ENCODE measurements around the gene UBE2G1. TPM values are rescaled to one million over a fixed set of nuclear protein-coding genes. Genes with fewer than 3 reads are reported as not detected.

The UBE2G1 gene
- total RNA-seq, 2 donors from 2014 or later = 67.3 to 70.1 TPM

DNA sequence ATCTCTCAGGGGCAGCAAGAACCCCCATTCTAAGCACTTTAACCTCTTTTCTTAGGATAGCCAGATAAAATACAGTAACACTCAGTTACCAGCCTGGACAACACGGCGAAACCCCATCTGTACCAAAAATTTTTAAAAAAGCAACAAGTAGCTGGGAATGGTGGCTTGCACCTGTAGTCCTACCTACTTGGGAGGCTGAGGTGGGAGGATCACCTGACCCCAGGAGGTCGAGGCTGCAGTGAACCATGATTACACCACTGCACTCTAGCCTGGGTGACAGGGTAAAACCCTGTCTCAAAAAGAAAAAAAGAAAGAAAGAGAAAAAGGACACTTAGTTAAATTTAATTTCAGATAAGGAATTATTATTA, 28.6 kb upstream of the UBE2G1 start:
- TF ChIP-seq, protein P1, sequence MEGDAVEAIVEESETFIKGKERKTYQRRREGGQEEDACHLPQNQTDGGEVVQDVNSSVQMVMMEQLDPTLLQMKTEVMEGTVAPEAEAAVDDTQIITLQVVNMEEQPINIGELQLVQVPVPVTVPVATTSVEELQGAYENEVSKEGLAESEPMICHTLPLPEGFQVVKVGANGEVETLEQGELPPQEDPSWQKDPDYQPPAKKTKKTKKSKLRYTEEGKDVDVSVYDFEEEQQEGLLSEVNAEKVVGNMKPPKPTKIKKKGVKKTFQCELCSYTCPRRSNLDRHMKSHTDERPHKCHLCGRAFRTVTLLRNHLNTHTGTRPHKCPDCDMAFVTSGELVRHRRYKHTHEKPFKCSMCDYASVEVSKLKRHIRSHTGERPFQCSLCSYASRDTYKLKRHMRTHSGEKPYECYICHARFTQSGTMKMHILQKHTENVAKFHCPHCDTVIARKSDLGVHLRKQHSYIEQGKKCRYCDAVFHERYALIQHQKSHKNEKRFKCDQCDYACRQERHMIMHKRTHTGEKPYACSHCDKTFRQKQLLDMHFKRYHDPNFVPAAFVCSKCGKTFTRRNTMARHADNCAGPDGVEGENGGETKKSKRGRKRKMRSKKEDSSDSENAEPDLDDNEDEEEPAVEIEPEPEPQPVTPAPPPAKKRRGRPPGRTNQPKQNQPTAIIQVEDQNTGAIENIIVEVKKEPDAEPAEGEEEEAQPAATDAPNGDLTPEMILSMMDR (IDR thresholded peaks at IDR 0.05) = no peak
- H3K27ac ChIP-seq = no peak overlapping the region
- H3K4me1 ChIP-seq = no peaks in the 10 kb centered on the region
- H3K36me3 ChIP-seq = no peaks in the 10 kb centered on the region
- no peak overlapping the region for H3K9ac ChIP-seq (ENCODE audit: low read depth in 2 of 2, low read length in 2 of 2)
- no peaks in the 10 kb centered on the region for H3K27me3 ChIP-seq
- intact Hi-C loops (cut with DNase I) = no loop called here
- no peaks in the 10 kb centered on the region for H3K9me3 ChIP-seq
- H3K4me3 ChIP-seq = no peak overlapping the region
- no peak for DNase-seq

DNA sequence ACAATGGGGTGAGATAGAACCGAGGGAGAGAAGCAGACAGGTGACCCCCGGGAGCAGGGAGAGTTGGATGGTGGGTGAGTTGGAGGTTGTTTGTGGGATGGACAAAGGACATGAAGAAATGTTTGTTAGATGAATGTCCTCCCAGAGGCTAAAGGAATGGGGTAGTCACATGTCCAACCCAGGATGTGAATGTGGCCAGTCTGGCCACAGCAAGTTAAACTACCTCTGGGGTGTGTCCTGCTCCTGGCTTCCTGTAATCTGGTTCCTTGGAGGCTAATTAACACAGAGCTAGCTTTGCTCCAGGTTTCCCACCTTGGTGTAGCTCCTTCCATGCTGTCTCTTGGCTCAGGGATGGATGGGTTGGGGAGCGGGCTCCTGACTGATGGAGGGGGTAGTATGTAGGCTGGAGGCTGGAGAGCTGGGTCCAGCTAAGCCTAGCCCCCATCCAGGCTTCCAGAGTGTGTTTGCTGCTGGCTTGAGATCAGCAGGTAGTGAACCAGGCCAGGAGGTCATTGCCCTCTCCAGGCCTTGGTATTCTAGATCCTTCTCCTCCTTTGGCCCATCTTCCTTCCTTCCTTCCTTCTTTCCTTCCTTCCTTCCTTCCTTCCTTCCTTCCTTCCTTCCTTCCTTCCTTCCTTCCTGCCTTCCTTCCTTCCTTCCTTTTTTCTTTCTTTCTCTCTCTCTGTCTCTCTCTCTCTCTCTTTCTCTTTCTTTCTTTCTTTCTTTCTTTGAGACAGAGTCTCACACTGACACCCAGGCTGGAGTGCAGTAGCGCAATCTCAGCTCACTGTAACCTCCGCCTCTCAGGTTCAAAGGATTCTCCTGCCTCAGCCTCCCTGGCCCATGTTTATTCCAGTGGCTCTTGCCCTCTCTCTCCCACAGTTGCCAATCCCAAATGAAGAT, 28.0 kb upstream of the UBE2G1 start:
- intact Hi-C loops (cut with DNase I) = no loop called here
- TF ChIP-seq, protein P1 (IDR thresholded peaks at IDR 0.05) = no peak
- Histone ChIP-seq H3K27ac (no peak overlapping the region), H3K36me3 (no peaks in the 10 kb centered on the region), H3K9me3 (no peaks in the 10 kb centered on the region), H3K4me1 (no peaks in the 10 kb centered on the region), H3K27me3 (no peaks in the 10 kb centered on the region), H3K9ac (ENCODE audit: low read depth in 2 of 2, low read length in 2 of 2) (no peak overlapping the region), H3K4me3 (no peak overlapping the region)
- peak; percentile 35 for DNase-seq

DNA sequence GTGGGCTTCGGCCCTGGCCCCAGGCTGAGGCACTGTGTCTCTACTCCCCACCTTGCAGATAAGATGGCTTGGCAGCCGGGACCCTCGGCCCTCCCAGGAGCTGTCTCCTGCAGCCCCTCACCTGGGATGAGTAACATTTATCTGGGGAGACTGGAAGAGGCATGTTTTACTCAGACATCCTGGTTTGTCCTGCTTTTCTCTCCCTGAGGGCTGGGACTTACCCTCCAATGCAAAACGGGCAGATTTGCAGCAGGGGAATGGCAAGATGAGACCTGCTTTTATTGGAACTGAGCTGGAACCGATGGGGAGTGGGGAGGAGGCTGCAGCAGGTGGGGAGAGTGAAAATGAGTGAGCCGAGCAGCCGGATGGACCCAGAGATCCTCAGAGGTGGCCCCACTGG, 27.3 kb upstream of the UBE2G1 start:
- no peak overlapping the region for H3K9ac ChIP-seq (ENCODE audit: low read depth in 2 of 2, low read length in 2 of 2)
- H3K4me3 ChIP-seq = no peak overlapping the region
- no peaks in the 10 kb centered on the region for H3K36me3 ChIP-seq
- no peaks in the 10 kb centered on the region for H3K27me3 ChIP-seq
- TF ChIP-seq, protein P1 (IDR thresholded peaks at IDR 0.05) = no peak
- no peak overlapping the region for H3K27ac ChIP-seq
- no peak for DNase-seq
- no peaks in the 10 kb centered on the region for H3K9me3 ChIP-seq
- intact Hi-C loops (cut with DNase I) = no loop called here
- H3K4me1 ChIP-seq = no peaks in the 10 kb centered on the region

DNA sequence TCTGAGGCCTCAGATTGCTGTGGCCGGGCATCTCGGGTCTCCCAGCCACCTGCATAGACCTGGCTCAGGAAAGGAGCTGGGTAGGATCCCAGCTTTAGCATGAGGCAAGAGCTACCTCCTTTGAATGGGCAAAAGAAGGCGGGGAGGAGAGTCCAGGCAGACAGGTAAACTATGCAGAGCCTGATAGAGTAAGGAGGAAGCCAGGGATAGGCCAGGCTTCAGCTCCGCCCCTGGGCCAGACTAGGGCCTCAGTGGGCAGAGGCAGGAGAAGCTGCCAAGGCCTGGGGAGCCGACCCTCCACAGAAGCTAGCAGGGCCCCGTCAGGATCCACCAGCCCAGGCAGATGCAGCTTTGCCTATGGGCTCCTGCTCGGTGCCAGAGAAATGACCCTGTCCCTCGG, 22.6 kb upstream of the UBE2G1 start:
- H3K9me3 ChIP-seq = no peaks in the 10 kb centered on the region
- H3K36me3 ChIP-seq = no peaks in the 10 kb centered on the region
- no peaks in the 10 kb centered on the region for H3K27me3 ChIP-seq
- TF ChIP-seq, protein P1 (IDR thresholded peaks at IDR 0.05) = no peak
- no peaks in the 10 kb centered on the region for H3K4me1 ChIP-seq
- no peak overlapping the region for H3K4me3 ChIP-seq
- no peak overlapping the region for H3K9ac ChIP-seq (ENCODE audit: low read depth in 2 of 2, low read length in 2 of 2)
- intact Hi-C loops (cut with DNase I) = no loop called here
- no peak for DNase-seq
- no peak overlapping the region for H3K27ac ChIP-seq

DNA sequence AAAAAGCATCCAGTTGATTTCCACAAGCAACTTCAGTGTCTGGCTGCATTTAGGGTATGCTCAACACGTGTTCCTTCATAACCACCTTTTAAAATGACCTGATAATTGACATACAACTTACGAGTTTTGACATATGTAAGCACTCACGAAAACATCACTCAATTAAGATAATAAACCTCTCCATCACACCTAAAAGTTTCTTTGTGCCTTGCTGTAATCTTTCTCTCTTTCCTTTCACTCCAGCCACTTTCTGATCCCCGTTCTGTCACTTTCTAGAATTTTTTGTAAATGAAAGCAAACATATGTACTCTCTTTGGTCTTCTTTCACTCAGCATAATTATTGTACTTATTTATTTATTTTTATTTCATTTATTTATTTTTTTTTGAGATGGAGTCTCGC, 20.7 kb upstream of the UBE2G1 start:
- H3K4me3 ChIP-seq = no peak overlapping the region
- intact Hi-C loops (cut with DNase I) = no loop called here

More for the DNA sequence above, 20.7 kb upstream of the UBE2G1 start:
- H3K27ac ChIP-seq = no peak overlapping the region
- no peak overlapping the region for H3K9ac ChIP-seq (ENCODE audit: low read depth in 2 of 2, low read length in 2 of 2)
- no peak for DNase-seq
- TF ChIP-seq, protein P1 (IDR thresholded peaks at IDR 0.05) = no peak
- H3K27me3 ChIP-seq = no peaks in the 10 kb centered on the region
- H3K36me3 ChIP-seq = no peaks in the 10 kb centered on the region
- no peaks in the 10 kb centered on the region for H3K9me3 ChIP-seq
- H3K4me1 ChIP-seq = no peaks in the 10 kb centered on the region
